Neural crest cell (in vitro differentiated cells): ENCODE data around the gene TOMM5. TPM values are rescaled to one million over a fixed set of nuclear protein-coding genes. Genes with fewer than 3 reads are reported as not detected.

Experiments used
- DNase-seq: peaks from one replicate; pipeline ENCODE4 v3.0.0; 2021; ENCODE audit warnings: low read depth, mixed read lengths, low spot score
- H3K27ac Mint-ChIP-seq: one replicate; pipeline ENCODE4 v1.8.0; 2021; ENCODE audit warnings: mild to moderate bottlenecking, mixed read lengths; ENCODE audit not compliant: unreplicated experiment
- H3K27me3 Mint-ChIP-seq: 2 replicates; pipeline ENCODE4 v1.8.0; 2021; ENCODE audit warnings: low read depth, mild to moderate bottlenecking, mixed read lengths
- H3K36me3 Mint-ChIP-seq: 2 replicates; pipeline ENCODE4 v1.8.0; 2021; ENCODE audit warnings: low read depth, mild to moderate bottlenecking, mixed read lengths
- H3K4me1 Mint-ChIP-seq: 2 replicates; pipeline ENCODE4 v1.8.0; 2021; ENCODE audit warnings: mixed read lengths
- H3K4me3 Mint-ChIP-seq: one replicate; pipeline ENCODE4 v1.8.0; 2021; ENCODE audit warnings: mild to moderate bottlenecking, mixed read lengths
- H3K9me3 Mint-ChIP-seq: 2 replicates; pipeline ENCODE4 v1.8.0; 2021; ENCODE audit warnings: mixed read lengths
- CTCF ChIP-seq: fragments of 200-600 bp; sonication (generic); conservative IDR thresholded peaks from 2 replicates; pipeline ENCODE4 v1.5.0; 2021; ENCODE audit warnings: antibody characterized with exemption, mild to moderate bottlenecking
- total RNA-seq: library from RNA; stranded (reverse); gene quantifications from 2 replicates; pipeline ENCODE4 v1.2.1, GENCODE V29; 2021

Gene TOMM5
- total RNA-seq, 1 donor from 2014 or later = 155 TPM

- no peak for TF ChIP-seq CTCF
- Mint-ChIP-seq H3K27ac (peak overlapping the region; percentile 52), H3K9me3 (no peaks in the 10 kb centered on the region)
Observed at GRCh38 chr9:37625036-37625757, 32.8 kb upstream of the TOMM5 start.

GRCh38 chr9:37624073-37624472, 31.7 kb upstream of the TOMM5 start:
- DNase-seq = no peak
- no peak for TF ChIP-seq CTCF
- no peaks in the 10 kb centered on the region for H3K9me3 Mint-ChIP-seq
- H3K27ac Mint-ChIP-seq = no peak overlapping the region
- no peak overlapping the region for H3K4me3 Mint-ChIP-seq
- peaks cover 5% of the 10 kb centered on the region for H3K27me3 Mint-ChIP-seq
- peaks cover 5% of the 10 kb centered on the region for H3K4me1 Mint-ChIP-seq
- no peaks in the 10 kb centered on the region for H3K36me3 Mint-ChIP-seq

More at GRCh38 chr9:37625036-37625757, 32.8 kb upstream of the TOMM5 start:
- no peak for DNase-seq
- Mint-ChIP-seq H3K4me3 (no peak overlapping the region), H3K27me3 (peaks cover 5% of the 10 kb centered on the region), H3K4me1 (peaks cover 5% of the 10 kb centered on the region), H3K36me3 (no peaks in the 10 kb centered on the region)

GRCh38 chr9:37623267-37623666, 30.9 kb upstream of the TOMM5 start:
- Mint-ChIP-seq H3K27ac (no peak overlapping the region), H3K27me3 (peaks cover 8% of the 10 kb centered on the region), H3K36me3 (no peaks in the 10 kb centered on the region), H3K9me3 (no peaks in the 10 kb centered on the region), H3K4me1 (peaks cover 5% of the 10 kb centered on the region), H3K4me3 (no peak overlapping the region)
- DNase-seq = no peak
- TF ChIP-seq CTCF = no peak

- Mint-ChIP-seq H3K4me1 (peaks cover 5% of the 10 kb centered on the region), H3K4me3 (no peak overlapping the region), H3K27me3 (peaks cover 7% of the 10 kb centered on the region), H3K9me3 (no peaks in the 10 kb centered on the region), H3K27ac (no peak overlapping the region), H3K36me3 (no peaks in the 10 kb centered on the region)
- no peak for DNase-seq
- no peak for TF ChIP-seq CTCF
Observed at GRCh38 chr9:37622462-37622861, 30.1 kb upstream of the TOMM5 start.

GRCh38 chr9:37621273-37622121, 29.1 kb upstream of the TOMM5 start:
- TF ChIP-seq CTCF = no peak
- Mint-ChIP-seq H3K27ac (no peak overlapping the region), H3K9me3 (no peaks in the 10 kb centered on the region), H3K36me3 (no peaks in the 10 kb centered on the region), H3K4me3 (no peak overlapping the region), H3K27me3 (peaks cover 4% of the 10 kb centered on the region), H3K4me1 (peaks cover 5% of the 10 kb centered on the region)
- DNase-seq = no peak
